Astrocyte of the cerebellum (primary cell): Measurements from ENCODE around the gene AZU1.
"Not testable (repeated sequence)": the region's sequence is repeated elsewhere in the genome, so short reads cannot be mapped to it uniquely, and the experiment has no call there.

Experiments used
- DNase-seq: peaks from one replicate; pipeline ENCODE4 v3.0.0-alpha.2; 2011; ENCODE audit warnings: low read depth
- H3K4me3 ChIP-seq: 2 replicates; pipeline ENCODE4 v1.5.1; 2011; ENCODE audit warnings: mild to moderate bottlenecking, low read depth, low read length, moderate library complexity
- CTCF ChIP-seq: IDR thresholded peaks from 2 replicates; pipeline ENCODE4 v1.5.1; 2012; ENCODE audit warnings: low read length, low read depth, moderate library complexity, mild to moderate bottlenecking; ENCODE audit errors: missing control alignments
- in situ Hi-C: cut with HindIII; loops from 2 replicates; pipeline ENCODE4 v1.10.0; 2017; ENCODE audit warnings: low sequenced_read_pairs

The AZU1 gene

DNA sequence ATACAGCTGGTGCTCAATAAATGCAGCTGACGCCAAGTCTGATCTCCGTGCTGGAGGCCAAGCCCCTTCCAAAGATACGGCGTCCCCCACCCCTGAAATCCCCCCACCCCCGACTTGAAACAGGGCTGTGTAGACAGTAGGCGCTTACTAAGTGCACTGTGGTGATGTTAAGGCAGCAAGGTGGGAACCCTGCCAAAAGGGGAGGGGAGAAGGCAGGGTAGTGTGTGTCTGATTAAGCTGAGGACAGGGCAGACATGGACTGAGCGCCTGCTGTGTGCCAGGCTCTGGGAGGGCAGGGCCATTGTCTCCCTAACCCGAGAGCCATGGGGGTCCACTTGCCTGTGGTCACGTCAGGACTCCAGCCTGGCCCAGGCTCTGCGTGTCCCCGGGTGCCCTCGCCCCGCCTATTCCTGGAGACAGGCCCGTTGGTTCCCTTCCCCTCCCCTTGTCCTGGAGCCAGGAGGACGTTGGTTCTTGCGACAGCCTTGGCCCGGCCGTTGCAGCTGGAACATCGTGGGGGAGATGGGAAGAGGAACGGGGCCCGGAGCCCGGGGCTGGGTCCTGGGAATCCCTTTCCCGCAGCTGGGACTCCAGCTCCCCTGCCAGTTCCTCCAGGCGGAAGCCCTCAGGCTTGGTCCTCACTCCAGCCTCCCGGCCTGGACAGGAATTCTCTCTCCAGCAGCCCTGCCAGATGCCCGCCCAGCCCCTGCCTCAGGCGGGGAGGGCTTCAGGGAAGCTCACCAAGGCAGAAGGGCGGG, 22.8 kb downstream of the AZU1 start:
- no peak for TF ChIP-seq CTCF
- DNase-seq = peak; percentile 83
- no peak overlapping the region for H3K4me3 ChIP-seq
- in situ Hi-C loops = no loop called here

DNA sequence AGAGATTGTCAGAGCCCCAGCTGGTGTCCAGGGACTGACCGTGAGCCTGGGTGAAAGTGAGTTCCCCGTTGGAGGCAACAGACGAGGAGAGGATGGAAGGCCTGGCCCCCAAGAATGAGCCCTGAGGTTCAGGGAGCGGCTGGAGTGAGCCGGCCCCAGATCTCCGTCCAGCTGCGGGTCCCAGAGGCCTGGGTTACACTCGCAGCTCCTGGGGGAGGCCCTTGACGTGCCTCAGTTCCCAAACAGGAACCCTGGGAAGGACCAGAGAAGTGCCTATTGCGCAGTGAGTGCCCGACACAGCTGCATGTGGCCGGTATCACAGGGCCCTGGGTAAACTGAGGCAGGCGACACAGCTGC, 23.3 kb downstream of the AZU1 start:
- no peak for TF ChIP-seq CTCF
- in situ Hi-C loops = no loop called here
- no peak overlapping the region for H3K4me3 ChIP-seq
- DNase-seq = no peak

DNA sequence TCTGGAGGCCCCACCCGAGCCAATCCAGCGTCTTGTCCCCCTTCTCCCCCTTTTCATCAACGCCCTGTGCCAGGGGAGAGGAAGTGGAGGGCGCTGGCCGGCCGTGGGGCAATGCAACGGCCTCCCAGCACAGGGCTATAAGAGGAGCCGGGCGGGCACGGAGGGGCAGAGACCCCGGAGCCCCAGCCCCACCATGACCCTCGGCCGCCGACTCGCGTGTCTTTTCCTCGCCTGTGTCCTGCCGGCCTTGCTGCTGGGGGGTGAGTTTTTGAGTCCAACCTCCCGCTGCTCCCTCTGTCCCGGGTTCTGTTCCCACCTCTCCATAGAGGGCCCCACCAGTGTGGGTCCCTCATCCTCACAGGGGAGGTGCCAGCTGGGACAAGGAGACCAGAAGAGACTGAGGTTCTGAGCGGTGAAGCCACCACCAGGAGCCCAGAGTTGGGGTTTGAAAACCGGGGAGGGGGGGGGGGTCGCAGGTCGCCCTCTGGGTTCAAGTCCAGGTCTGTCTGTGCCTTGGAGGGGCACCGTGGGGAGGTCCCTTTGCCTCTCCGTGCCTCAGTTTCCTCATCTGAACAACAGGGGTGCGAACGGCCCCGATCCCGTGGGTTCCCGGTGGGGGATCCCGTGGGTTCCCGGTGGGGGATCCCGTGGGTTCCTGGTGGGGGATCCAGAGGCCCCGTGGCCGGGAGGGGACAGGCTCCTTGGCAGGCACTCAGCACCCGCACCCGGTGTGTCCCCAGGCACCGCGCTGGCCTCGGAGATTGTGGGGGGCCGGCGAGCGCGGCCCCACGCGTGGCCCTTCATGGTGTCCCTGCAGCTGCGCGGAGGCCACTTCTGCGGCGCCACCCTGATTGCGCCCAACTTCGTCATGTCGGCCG, 24.7 kb downstream of the AZU1 start, which contains the start of gene ELANE:
ELANE (plus strand) TSS at position 168 of the 878 bp plus-strand sequence; CDS start at position 194, 26 bp downstream.
- no peak for DNase-seq
- in situ Hi-C loops = no loop called here
- TF ChIP-seq CTCF = no peak
- no peak within 1 kb of the TSS for H3K4me3 ChIP-seq

GRCh38 chr19:853014-853585, 25.5 kb downstream of the AZU1 start:
- in situ Hi-C loops = no loop called here
- no peak for TF ChIP-seq CTCF
- H3K4me3 ChIP-seq = no peak overlapping the region
- no peak for DNase-seq

- DNase-seq, in situ Hi-C loops: not testable (repeated sequence)
Observed at GRCh38 chr19:853614-854220, 26.1 kb downstream of the AZU1 start.

GRCh38 chr19:854549-854948, 26.9 kb downstream of the AZU1 start:
- H3K4me3 ChIP-seq = no peak overlapping the region
- no peak for TF ChIP-seq CTCF
- no peak for DNase-seq
- in situ Hi-C loops = no loop called here

More at GRCh38 chr19:853614-854220, 26.1 kb downstream of the AZU1 start:
- H3K4me3 ChIP-seq = not testable (repeated sequence)
